H1 (cell line): ENCODE results near the gene TMEM115. TPM values are rescaled to one million over a fixed set of nuclear protein-coding genes. Genes with fewer than 3 reads are reported as not detected.

Experiments used
- CTCF ChIA-PET: fragments of 300-600 bp; sonication (Branson Sonifier 250); formaldehyde crosslinking; loops from one replicate; lab custom pipeline; 2021; ENCODE audit not compliant: partially characterized antibody; lab: Charles Lee
- POLR2A ChIA-PET: fragments of 300-600 bp; sonication (Branson Sonifier 250); formaldehyde crosslinking; loops from one replicate; lab custom pipeline; 2021; ENCODE audit warnings: inconsistent platforms; ENCODE audit not compliant: partially characterized antibody; lab: Charles Lee
- DNase-seq, 2 experiments: peaks; one replicate each; pipeline versions ENCODE4 v3.0.0 to v3.0.0-alpha.2; 2010 to 2022; ENCODE audit warnings: low spot score in 2 of 2, low read depth in 1 of 2, mixed read lengths in 1 of 2
- FAIRE-seq: peaks from 2 replicates; lab custom pipeline; 2011; peaks lifted over from hg19 to GRCh38; lab: Jason Lieb, UNC
- H2AFZ ChIP-seq: 2 replicates; pipeline ENCODE4 v1.8.1; 2012; ENCODE audit warnings: low read length, inconsistent platforms
- H2AK5ac ChIP-seq: 2 replicates; pipeline ENCODE4 v1.6.1; 2013; ENCODE audit warnings: low read depth, low read length
- H2BK120ac ChIP-seq: replicated peaks from 2 replicates; pipeline ENCODE3; 2013; ENCODE audit warnings: low read depth, low read length, inconsistent platforms
- H2BK12ac ChIP-seq: 2 replicates; pipeline ENCODE4 v1.6.1; 2013; ENCODE audit warnings: low read depth, low read length
- H2BK15ac ChIP-seq: 2 replicates; pipeline ENCODE4 v1.6.1; 2013; ENCODE audit warnings: low read length
- H2BK20ac ChIP-seq: 2 replicates; pipeline ENCODE4 v1.6.1; 2013; ENCODE audit warnings: low read length
- H2BK5ac ChIP-seq: 2 replicates; pipeline ENCODE4 v1.6.1; 2013; ENCODE audit warnings: low read depth, low read length
- H3K14ac ChIP-seq: 2 replicates; pipeline ENCODE4 v1.6.1; 2013; ENCODE audit warnings: inconsistent platforms; ENCODE audit not compliant: insufficient read length
- H3K18ac ChIP-seq: 2 replicates; pipeline ENCODE4 v1.6.1; 2013; ENCODE audit warnings: low read length; ENCODE audit errors: extremely low read depth
- H3K23ac ChIP-seq: 2 replicates; pipeline ENCODE4 v1.6.1; 2013; ENCODE audit warnings: inconsistent platforms; ENCODE audit not compliant: insufficient read length
- H3K23me2 ChIP-seq: 2 replicates; pipeline ENCODE4 v1.6.1; 2013; ENCODE audit warnings: low read depth, low read length
- H3K27ac ChIP-seq: 2 replicates; pipeline ENCODE4 v1.6.1; 2011; ENCODE audit warnings: low read depth, low read length, inconsistent platforms
- H3K27me3 ChIP-seq, 4 experiments: replicated peaks in 1 of 4; 1 replicate in 1 of 4; 2 replicates in 3 of 4; pipeline versions ENCODE4 v1.6.1 to v1.8.1; 2011 to 2013; ENCODE audit warnings: low read length in 3 of 4, mild to moderate bottlenecking in 3 of 4, inconsistent platforms in 2 of 4, mixed read lengths in 2 of 4, moderate library complexity in 1 of 4; ENCODE audit not compliant: control insufficient read depth in 3 of 4, insufficient read depth in 3 of 4; ENCODE audit errors: extremely low read depth in 1 of 4
- H3K36me3 ChIP-seq, 4 experiments: 2 replicates each; pipeline versions ENCODE4 v1.6.1 to v1.8.1; 2011 to 2013; ENCODE audit warnings: mild to moderate bottlenecking in 4 of 4, low read length in 3 of 4, moderate library complexity in 2 of 4, control low read depth in 1 of 4, inconsistent platforms in 1 of 4; ENCODE audit not compliant: insufficient read depth in 4 of 4, control insufficient read depth in 2 of 4
- H3K4ac ChIP-seq: replicated peaks from 2 replicates; pipeline ENCODE3; 2013; ENCODE audit warnings: low read length, low read depth, mixed read lengths, inconsistent platforms; ENCODE audit not compliant: insufficient read length
- H3K4me1 ChIP-seq, 4 experiments: replicated peaks in 1 of 4; 1 replicate in 1 of 4; 2 replicates in 3 of 4; pipeline versions ENCODE4 v1.6.1 to v1.8.1; 2011 to 2013; ENCODE audit warnings: low read length in 3 of 4, inconsistent platforms in 2 of 4, mixed read lengths in 1 of 4; ENCODE audit not compliant: insufficient read depth in 4 of 4, control insufficient read depth in 3 of 4
- H3K4me2 ChIP-seq, 2 experiments: 2 replicates each; pipeline versions ENCODE4 v1.6.1 to v1.8.1; 2011 to 2013; ENCODE audit warnings: low read depth in 2 of 2, low read length in 2 of 2, control low read depth in 1 of 2, inconsistent platforms in 1 of 2, mild to moderate bottlenecking in 1 of 2; ENCODE audit not compliant: insufficient read depth in 1 of 2
- H3K4me3 ChIP-seq, 4 experiments: fragments of 200-600, 300-600 bp in 1 of 4; sonication (generic), shearing (Covaris generic), sonication (Bioruptor Twin) in 1 of 4; 2 replicates each; pipeline versions ENCODE4 v1.5.1 to v1.8.1; 2011 to 2016; ENCODE audit warnings: low read length in 4 of 4, low read depth in 3 of 4, control low read depth in 2 of 4, inconsistent platforms in 2 of 4, mild to moderate bottlenecking in 2 of 4, mixed read lengths in 1 of 4, moderate library complexity in 1 of 4; ENCODE audit not compliant: insufficient read depth in 2 of 4; ENCODE audit errors: extremely low read depth in 1 of 4
- H3K56ac ChIP-seq: replicated peaks from 2 replicates; pipeline ENCODE3; 2013; ENCODE audit warnings: low read depth, mild to moderate bottlenecking, mixed read lengths, low read length, inconsistent platforms; ENCODE audit not compliant: insufficient read length
- H3K79me1 ChIP-seq: 2 replicates; pipeline ENCODE4 v1.6.1; 2013; ENCODE audit warnings: low read depth, low read length, control low read depth
- H3K79me2 ChIP-seq, 2 experiments: 2 replicates each; pipeline versions ENCODE4 v1.6.1 to v1.8.1; 2012 to 2013; ENCODE audit warnings: low read length in 2 of 2, mild to moderate bottlenecking in 2 of 2, inconsistent platforms in 1 of 2; ENCODE audit not compliant: insufficient read depth in 2 of 2, control insufficient read depth in 1 of 2
- H3K9ac ChIP-seq, 4 experiments: replicated peaks in 1 of 4; 1 replicate in 1 of 4; 2 replicates in 3 of 4; pipeline versions ENCODE4 v1.6.1 to v1.8.1; 2011 to 2013; ENCODE audit warnings: low read depth in 3 of 4, low read length in 3 of 4, control low read depth in 2 of 4, mild to moderate bottlenecking in 2 of 4, moderate library complexity in 2 of 4, inconsistent platforms in 1 of 4; ENCODE audit errors: extremely low read depth in 1 of 4
- H3K9me3 ChIP-seq, 2 experiments: 2 replicates each; pipeline versions ENCODE4 v1.6.1 to v1.8.1; 2012 to 2013; ENCODE audit warnings: mild to moderate bottlenecking in 2 of 2, moderate library complexity in 2 of 2, control low read depth in 1 of 2, inconsistent platforms in 1 of 2, low read depth in 1 of 2, low read length in 1 of 2, mixed read lengths in 1 of 2; ENCODE audit not compliant: insufficient read depth in 2 of 2
- H4K20me1 ChIP-seq, 2 experiments: replicated peaks in 1 of 2; 2 replicates each; pipeline versions ENCODE3 to v1.8.1; 2011 to 2013; ENCODE audit warnings: inconsistent platforms in 2 of 2, low read length in 2 of 2, mild to moderate bottlenecking in 1 of 2; ENCODE audit not compliant: insufficient read depth in 2 of 2, control insufficient read depth in 1 of 2
- H4K5ac ChIP-seq: 2 replicates; pipeline ENCODE4 v1.6.1; 2013; ENCODE audit warnings: low read length, low read depth, mixed read lengths, inconsistent platforms; ENCODE audit not compliant: insufficient read length
- H4K8ac ChIP-seq: 2 replicates; pipeline ENCODE4 v1.8.0; 2013; ENCODE audit warnings: mild to moderate bottlenecking, moderate library complexity, low read length, inconsistent platforms; ENCODE audit not compliant: insufficient read depth; ENCODE audit errors: extremely low read depth
- H4K91ac ChIP-seq: replicated peaks from 2 replicates; pipeline ENCODE3; 2013; ENCODE audit warnings: low read length, mixed read lengths, inconsistent platforms; ENCODE audit not compliant: insufficient read length
- BCL11A ChIP-seq, 2 experiments: IDR thresholded peaks; one replicate each; pipeline ENCODE4 v1.6.1; 2011; ENCODE audit warnings: low read depth in 2 of 2, low read length in 2 of 2, mild to moderate bottlenecking in 2 of 2
- CEBPB ChIP-seq: IDR thresholded peaks from 2 replicates; pipeline ENCODE4 v1.6.1; 2012; ENCODE audit warnings: low read depth, low read length
- CREB1 ChIP-seq: IDR thresholded peaks from 2 replicates; pipeline ENCODE4 v1.6.1; 2012; ENCODE audit warnings: inconsistent platforms
- EZH2 ChIP-seq: fragments of 200-600 bp; sonication (generic); IDR thresholded peaks from 2 replicates; pipeline ENCODE4 v1.7.1; 2012; ENCODE audit warnings: low read depth, mild to moderate bottlenecking, moderate library complexity, low read length, inconsistent platforms; ENCODE audit not compliant: severe bottlenecking
- JUN ChIP-seq: IDR thresholded peaks from 2 replicates; pipeline ENCODE4 v1.6.1; 2011; ENCODE audit warnings: low read depth, mild to moderate bottlenecking, improper control_type of control experiment, low read length
- RAD21 ChIP-seq, 2 experiments: IDR thresholded peaks in 1 of 2; conservative IDR thresholded peaks in 1 of 2; 2 replicates each; pipeline ENCODE4 v1.6.1; 2011; ENCODE audit warnings: low read depth in 2 of 2, low read length in 2 of 2, improper control_type of control experiment in 1 of 2, inconsistent platforms in 1 of 2, mild to moderate bottlenecking in 1 of 2, moderate library complexity in 1 of 2
- RFX5 ChIP-seq: IDR thresholded peaks from 2 replicates; pipeline ENCODE4 v1.6.1; 2011; ENCODE audit warnings: low read depth, low read length, improper control_type of control experiment, borderline replicate concordance
- RXRA ChIP-seq: IDR thresholded peaks from 2 replicates; pipeline ENCODE4 v1.6.1; 2011; ENCODE audit warnings: low read depth, mild to moderate bottlenecking, low read length, moderate library complexity; ENCODE audit not compliant: insufficient read depth
- SIX5 ChIP-seq: IDR thresholded peaks from 2 replicates; pipeline ENCODE4 v1.6.1; 2011; ENCODE audit warnings: mild to moderate bottlenecking, low read depth, low read length
- ZNF274 ChIP-seq: IDR thresholded peaks from 2 replicates; pipeline ENCODE4 v1.7.0; 2012; ENCODE audit warnings: low read length, borderline replicate concordance; ENCODE audit errors: extremely low read depth
- WGBS, 2 experiments: shearing (Covaris generic) in 1 of 2; methylation state at CpG; one replicate each; pipeline versions ENCODE4 v1.1.6 to v1.1.7; 2013 to 2015; ENCODE audit warnings: low lambda C conversion rate in 2 of 2, mixed read lengths in 2 of 2, inconsistent platforms in 1 of 2, low coverage in 1 of 2, missing lambda C conversion rate in 1 of 2; ENCODE audit not compliant: insufficient replicate concordance in 2 of 2, insufficient coverage in 1 of 2, insufficient read length in 1 of 2; ENCODE audit errors: extremely low coverage in 1 of 2, missing lambda C conversion rate in 1 of 2; 5-methylcytosine and 5-hydroxymethylcytosine counted together
- polyA plus RNA-seq, 7 experiments: library from polyadenylated mRNA; depleted of rRNA in 3 of 7; stranded (reverse) in 5 of 7; unstranded in 2 of 7; fragments of >200 nt in 5 of 7; fragments of 200-250 nt in 2 of 7; gene quantifications; 1 replicate in 5 of 7; 2 replicates in 1 of 7; 4 replicates in 1 of 7; pipeline versions ENCODE4 v1.2.1 to v1.2.3, GENCODE V29; 2011 to 2013; ENCODE audit warnings: missing spikeins in 2 of 7, mixed read lengths in 2 of 7
- total RNA-seq: library from RNA; stranded (reverse); fragmentation: NEBNext Ultra II Directional; extraction: Animal tissue kit (Norgen Biotek cat#: 25700); gene quantifications from 2 replicates; pipeline ENCODE4 v1.2.1, GENCODE V29; 2021
- TF ChIP-seq, protein P1 (sequence below): IDR thresholded peaks from 2 replicates; pipeline ENCODE4 v1.6.1; 2012; ENCODE audit warnings: low read length, inconsistent platforms

The TMEM115 gene
- total and polyA plus RNA-seq, 2 of the 8 experiments (the other 6 are each of a cell fraction or from before 2014, with no cell fraction given): 25.4 to 32.4 TPM

DNA sequence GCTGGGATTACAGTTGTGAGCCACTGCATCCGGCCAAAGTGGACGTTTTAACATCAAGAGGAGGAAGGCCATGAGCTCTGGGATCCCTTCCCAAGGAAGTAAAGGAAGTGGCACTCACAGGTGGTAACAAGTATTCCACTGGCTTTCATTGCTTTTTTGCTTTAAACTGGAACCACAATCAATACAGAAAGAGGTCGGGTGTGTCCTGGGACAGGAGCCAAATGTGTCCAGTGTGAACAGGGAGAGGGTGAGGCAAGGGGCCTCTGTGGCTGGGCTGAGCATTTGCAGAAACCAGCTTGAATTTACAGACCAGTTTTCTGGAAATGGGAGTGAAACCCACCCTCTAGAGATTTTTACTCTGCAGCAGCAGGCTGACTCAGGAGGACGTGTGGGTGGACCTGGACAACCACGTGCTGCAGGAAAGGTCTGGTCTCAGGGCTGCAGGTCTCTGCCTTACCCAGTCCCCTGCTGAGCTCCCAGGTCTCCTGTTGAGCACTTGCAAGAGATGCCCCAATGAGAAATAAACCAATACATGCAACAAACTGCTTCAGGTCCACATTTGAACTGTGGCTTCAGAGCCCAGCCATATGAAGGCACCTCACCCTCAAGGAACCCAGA lies 42.8 kb upstream of the TMEM115 start:
- H3K23me2 ChIP-seq: no peaks in the 10 kb centered on the region
- FAIRE-seq: no peak
- H2BK12ac ChIP-seq: no peak overlapping the region
- POLR2A ChIA-PET: interaction anchor here (0.9 kb wide), 1 partner anchor 112 kb away, joined by 4 read pairs; no protein-coding TSS in a partner anchor
- no peak overlapping the region for H3K4ac ChIP-seq
- no peak overlapping the region for H3K14ac ChIP-seq
- no peak overlapping the region for H3K23ac ChIP-seq
- CTCF ChIA-PET: interaction anchor here (0.6 to 2.2 kb wide), 5 partner anchors 17 to 148 kb away, joined by 3 to 5 read pairs (median 3); no protein-coding TSS in a partner anchor
- H2BK5ac ChIP-seq: no peak overlapping the region
- no peak overlapping the region for H3K27ac ChIP-seq
- no peak overlapping the region for H2AK5ac ChIP-seq
- H3K9ac ChIP-seq: no peak overlapping the region
- no peak overlapping the region for H2BK15ac ChIP-seq
- no peaks in the 10 kb centered on the region for H3K79me2 ChIP-seq
- no peak overlapping the region for H4K8ac ChIP-seq
- no peak overlapping the region for H3K56ac ChIP-seq
- no peak overlapping the region for H3K4me3 ChIP-seq
- H3K4me1 ChIP-seq: no peaks in the 10 kb centered on the region; a peak in 1 of 7 replicates
- H2BK20ac ChIP-seq: no peak overlapping the region
- H3K27me3 ChIP-seq: peaks cover 0 to 8% (median 0%) of the 10 kb centered on the region in 4 experiments; a peak in 2 of 7 replicates
- no peaks in the 10 kb centered on the region for H3K79me1 ChIP-seq
- no peaks in the 10 kb centered on the region for H3K9me3 ChIP-seq
- H2AFZ ChIP-seq: no peak overlapping the region
- H2BK120ac ChIP-seq: no peak overlapping the region
- H3K36me3 ChIP-seq: no peaks in the 10 kb centered on the region
- H3K18ac ChIP-seq: no peak overlapping the region
- no peak for DNase-seq
- H4K20me1 ChIP-seq: peaks cover 13 to 17% of the 10 kb centered on the region in 2 experiments
- no peak overlapping the region for H4K91ac ChIP-seq
- H4K5ac ChIP-seq: no peak overlapping the region
- WGBS, 2 experiments: 73% methylated on average over 5 of the region's 5 CpGs; no CpG with 5 or more reads in 1 of the 2 experiments
- no peak overlapping the region for H3K4me2 ChIP-seq
- TF ChIP-seq RXRA (no peak), ZNF274 (no peak), JUN (no peak), EZH2 (no peak), RFX5 (no peak), BCL11A (IDR thresholded peaks at IDR 0.05; ENCODE audit: low read depth in 2 of 2, low read length in 2 of 2) (no peak), CREB1 (no peak), SIX5 (no peak), RAD21 (IDR thresholded peaks at IDR 0.05 in 1 of 2, conservative IDR thresholded peaks at IDR 0.05 in 1 of 2; ENCODE audit: low read depth in 2 of 2, low read length in 2 of 2) (no peak), CEBPB (no peak)
- TF ChIP-seq, protein P1, sequence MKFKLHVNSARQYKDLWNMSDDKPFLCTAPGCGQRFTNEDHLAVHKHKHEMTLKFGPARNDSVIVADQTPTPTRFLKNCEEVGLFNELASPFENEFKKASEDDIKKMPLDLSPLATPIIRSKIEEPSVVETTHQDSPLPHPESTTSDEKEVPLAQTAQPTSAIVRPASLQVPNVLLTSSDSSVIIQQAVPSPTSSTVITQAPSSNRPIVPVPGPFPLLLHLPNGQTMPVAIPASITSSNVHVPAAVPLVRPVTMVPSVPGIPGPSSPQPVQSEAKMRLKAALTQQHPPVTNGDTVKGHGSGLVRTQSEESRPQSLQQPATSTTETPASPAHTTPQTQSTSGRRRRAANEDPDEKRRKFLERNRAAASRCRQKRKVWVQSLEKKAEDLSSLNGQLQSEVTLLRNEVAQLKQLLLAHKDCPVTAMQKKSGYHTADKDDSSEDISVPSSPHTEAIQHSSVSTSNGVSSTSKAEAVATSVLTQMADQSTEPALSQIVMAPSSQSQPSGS: no peak
